ENCODE measurements around the gene PDLIM7.

PDLIM7 gene

DNA sequence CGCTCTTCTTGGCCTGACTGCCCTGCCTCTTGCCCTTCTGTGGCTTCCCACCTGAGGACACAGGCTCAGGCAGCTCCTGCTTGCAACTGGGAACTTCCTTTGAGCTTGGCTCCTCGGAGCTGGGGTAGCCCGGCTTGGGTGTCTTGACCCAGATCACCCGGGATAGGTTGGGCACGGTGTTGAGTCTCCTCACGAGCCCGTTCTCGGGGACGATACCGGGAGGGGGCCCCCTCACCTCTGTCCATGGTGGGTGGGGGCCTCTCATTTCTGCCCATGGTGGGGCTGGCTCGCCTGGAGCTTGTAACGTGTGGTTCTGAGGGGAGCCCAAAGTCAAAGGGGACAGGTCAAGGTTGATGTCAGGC is 27.1 kb upstream of the PDLIM7 start:
- no peak for DNase-seq

- no peak for DNase-seq
These were observed 26.5 kb upstream of the PDLIM7 start for GRCh38 chr5:177523711-177524538.

DNA sequence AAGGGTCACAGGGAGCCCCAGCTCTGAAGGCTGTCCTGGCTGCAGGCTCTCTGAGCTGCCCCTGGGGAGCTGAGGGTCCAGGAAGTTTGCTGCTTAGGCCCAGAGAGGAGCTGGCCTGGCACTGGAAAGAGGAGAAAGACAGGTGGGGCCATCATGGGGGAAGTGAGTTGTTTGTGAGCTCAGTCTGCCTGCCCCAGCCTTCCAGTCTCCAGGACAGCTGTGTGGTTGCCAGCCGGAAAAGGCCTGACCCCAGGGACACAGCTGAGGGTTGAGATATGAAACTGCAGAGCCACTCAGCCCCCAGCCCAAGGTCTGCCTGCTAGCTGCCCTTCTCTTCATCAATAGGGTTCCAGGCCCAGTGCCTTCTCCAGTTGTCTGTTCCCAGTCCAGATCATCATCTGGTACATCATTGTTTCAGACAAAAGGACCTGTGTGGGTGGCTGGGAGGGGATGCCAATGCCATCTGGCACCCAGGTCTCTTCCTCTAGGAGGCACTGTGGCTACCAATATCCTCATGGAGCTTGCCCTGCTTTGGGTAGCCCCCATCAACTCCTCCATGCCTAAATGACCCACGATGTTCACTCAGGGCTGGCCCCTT is 23.6 kb upstream of the PDLIM7 start:
- DNase-seq: no peak

DNA sequence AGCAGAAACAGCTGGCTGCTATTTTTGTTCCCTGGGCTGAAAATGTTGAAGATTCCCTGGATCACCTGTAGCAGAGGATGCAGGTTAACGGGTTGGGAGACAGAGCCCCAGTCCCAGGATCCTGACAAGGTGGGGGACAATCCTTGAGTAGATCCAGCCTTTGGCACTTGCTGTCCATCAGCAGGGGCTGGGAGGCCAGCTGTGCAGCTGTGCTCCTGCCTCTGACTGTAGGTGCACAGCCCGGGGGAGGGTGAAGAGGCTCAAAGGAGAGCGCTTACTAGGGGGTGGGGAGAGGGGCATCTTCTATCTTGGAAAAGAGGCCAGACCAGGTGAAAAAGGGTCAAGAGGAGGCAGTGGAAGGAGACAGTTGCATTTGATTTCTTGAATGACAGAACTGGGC is 22.9 kb upstream of the PDLIM7 start:
- no peak for DNase-seq

- no peak for DNase-seq
These were observed 22.2 kb upstream of the PDLIM7 start for GRCh38 chr5:177519463-177520235.

- peak; percentile 96 for DNase-seq
These were observed 19.5 kb upstream of the PDLIM7 start, which contains the start of gene DDX41 for GRCh38 chr5:177516601-177517568. Gene DDX41, minus strand, starts transcription at chr5:177516961. Its CDS starts 16 bp downstream, at chr5:177516945.

DNA sequence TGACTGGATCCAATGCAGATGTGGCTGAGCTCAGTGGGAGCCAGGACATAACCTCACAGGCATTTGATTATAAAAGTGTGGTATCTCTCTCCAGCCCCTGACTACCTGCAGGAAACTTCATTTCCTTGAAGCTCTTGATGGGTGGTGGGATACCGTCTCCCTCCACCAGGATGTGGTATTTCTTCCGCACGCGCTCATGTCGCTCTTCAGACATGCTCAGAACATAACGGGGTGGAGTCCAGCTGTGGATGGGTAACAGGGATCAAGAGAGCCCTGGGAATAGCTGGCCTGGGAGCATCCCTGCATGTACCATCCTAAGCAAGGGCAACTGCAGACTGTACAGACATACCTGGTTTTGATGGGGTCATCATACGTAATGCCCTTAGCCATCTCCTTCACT is 18.2 kb upstream of the PDLIM7 start:
- no peak for DNase-seq

GRCh38 chr5:177514541-177514940 is 17.1 kb upstream of the PDLIM7 start:
- no peak for DNase-seq

- DNase-seq: no peak
These were observed 16.1 kb upstream of the PDLIM7 start for GRCh38 chr5:177513500-177513899.

DNA sequence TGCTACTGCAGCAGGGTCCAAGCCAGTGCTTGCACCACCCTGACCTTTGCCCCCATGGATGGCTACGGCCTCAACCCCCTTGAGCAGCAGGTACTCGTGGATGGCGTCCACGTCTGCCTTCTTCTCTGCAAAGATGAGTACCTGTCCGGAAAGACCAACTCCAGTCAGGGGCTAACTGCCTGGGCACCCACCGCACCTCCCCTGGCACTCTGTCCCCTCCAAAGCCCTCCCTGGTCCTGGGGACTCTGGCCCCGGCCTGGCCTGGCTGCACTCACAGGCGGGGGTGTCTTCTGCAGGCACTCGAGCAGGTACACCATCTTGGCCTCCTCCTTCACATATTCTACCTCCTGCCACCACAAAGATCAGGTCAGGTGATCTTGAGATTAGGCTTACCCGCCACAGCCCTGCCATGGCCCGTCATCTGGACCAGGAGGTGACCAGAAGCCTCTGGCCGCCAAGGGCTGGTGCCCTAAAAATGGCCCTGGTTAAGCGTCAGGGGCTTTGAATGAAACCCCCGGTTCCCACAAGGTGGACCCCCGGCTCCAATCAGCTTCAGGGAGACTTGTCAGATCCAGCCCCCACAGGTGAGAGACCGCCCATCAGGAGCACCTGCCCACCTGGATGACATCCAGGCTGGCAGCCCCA is 15.5 kb upstream of the PDLIM7 start:
- DNase-seq: no peak

DNA sequence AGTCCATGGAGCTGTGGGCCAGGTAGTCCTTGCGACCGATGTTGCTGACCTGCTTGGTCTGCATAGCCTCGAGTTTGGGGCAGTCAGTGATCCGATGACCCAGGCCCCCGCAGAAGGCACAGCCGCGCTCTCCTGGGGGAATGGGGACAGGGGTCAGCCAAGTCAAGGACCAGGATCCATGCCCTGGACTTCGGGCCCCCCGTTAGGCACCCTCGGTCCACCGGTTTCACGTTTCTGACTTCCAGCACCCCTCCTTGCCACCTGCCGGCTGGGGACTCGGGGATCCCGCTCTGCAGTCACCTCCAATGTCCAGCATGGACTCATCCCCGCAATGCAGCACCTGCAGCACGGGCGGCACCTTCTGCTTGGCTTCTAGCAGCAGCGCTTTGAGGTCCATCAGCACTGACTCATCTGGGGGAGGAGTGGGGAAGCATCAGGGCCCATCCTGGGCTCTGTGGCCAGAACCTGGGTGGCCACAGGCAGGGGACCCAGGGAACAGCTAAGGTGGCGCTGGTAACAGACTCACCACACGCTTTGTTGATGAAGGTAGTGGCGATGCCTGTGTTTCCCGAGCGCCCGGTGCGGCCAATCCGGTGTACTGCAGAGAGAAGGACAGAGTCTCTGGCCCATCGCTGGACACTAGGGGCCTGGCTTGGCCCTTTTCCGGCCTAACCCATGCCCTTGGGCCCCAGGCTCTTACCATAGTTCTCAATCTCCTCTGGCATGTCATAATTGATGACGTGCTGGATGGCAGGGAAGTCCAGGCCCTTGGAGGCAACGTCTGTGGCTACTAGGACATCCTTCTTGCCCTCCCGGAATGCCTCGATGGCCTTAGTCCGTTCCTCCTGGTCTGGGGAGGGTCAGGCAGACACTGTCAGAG is 14.6 kb upstream of the PDLIM7 start:
- DNase-seq: no peak

DNA sequence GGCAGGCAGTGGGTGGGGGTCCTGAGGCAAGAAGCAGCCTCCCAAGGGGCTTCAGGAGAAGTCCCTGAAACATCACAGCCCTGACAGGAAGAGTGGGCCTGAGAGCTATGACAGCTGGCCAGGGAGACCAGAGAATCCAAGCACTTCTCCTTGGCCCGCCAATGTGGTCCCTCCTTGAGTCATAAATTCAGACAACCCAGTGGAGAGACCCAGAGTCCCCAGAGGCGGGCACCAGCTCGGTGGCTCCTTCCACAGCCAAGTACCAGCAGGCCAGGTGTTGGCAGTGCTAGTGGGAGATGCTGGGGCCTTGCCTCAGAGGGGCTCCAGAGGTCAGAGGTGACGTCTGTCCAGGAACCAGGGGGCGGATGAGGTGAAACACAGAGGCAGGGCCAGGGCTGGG is 13.8 kb upstream of the PDLIM7 start:
- DNase-seq: no peak

DNA sequence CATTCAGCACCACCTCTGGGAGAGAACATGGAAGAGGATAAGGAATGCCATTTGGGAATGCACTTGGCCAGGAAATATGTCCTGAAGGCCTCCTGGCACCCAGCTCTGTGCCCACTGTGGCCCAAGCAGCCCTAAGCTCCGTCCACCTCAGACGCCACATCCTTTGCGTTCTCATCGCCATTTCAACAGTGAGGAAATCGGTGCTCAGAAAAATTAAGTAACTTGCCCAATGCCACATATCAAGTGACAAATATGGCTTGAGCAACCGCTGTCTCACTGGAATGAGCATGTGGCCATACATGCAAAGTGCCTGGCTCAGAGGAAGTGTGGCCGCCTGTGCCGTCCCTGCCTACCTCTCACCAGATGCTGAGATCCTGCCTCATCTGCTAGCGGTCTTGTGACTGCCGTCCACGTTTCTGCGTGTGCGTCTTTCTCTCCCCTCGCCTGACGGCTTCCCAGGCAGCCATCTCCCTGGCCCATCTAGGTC is 13.2 kb upstream of the PDLIM7 start:
- DNase-seq: no peak

- DNase-seq: no peak
These were observed 12.7 kb upstream of the PDLIM7 start for GRCh38 chr5:177509991-177510566.

DNA sequence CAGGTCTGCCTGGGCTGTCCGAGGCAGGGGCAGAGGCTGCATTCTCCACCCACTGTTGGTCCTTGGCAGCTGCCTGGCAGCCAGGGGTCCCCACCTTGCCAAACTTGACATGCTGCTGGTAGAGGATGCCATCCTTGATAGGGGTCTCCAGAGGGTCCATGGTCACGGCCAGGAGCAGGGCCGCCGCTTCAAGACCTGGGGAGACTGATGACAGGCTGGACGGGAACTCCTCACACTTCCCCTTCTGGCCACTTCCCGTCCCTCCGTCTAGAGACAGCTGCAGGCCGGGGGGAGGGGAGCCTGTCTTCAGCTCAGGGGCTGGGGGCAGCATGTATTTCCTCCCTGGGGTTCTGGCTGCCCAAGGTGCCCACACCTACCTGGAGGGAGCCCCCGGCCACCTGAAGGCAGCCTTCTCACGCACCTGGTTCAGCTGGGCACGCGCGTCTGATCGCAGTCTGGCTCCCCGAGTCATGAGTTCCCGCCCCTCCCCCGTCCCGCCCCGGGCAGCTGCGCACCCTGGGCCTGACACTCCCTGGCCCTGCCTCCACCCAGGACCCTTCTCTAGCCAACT is 12.1 kb upstream of the PDLIM7 start, which contains the start of gene DOK3:
TSS of gene DOK3 (minus strand) at position 446 of the 571 bp plus-strand sequence. CDS start at position 160, 286 bp downstream.
- no peak for DNase-seq

DNA sequence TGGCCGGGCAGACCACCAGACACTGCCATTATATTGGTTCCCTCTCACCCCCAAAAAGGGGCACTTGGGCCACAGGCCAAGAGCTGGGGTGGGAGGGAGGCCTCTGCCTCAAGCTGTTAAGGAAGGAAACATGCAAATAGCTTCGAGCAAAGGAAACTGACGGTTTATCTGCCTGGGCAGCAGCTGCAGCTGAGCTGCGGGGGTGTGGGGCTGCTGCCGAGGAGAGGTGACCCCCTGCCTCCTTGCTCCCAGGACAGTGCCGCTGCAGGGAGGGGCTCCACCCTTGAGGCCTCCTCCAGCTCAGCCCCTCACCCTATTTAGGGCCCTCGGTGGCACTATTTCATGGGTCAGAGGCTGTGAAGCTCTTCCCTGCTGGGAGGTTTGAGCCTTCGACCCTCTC is 11.4 kb upstream of the PDLIM7 start:
- DNase-seq: no peak

GRCh38 chr5:177508221-177508611 is 10.8 kb upstream of the PDLIM7 start:
- no peak for DNase-seq

- DNase-seq: no peak
These were observed 10.3 kb upstream of the PDLIM7 start for GRCh38 chr5:177507596-177508220.

- no peak for DNase-seq
These were observed 9.8 kb upstream of the PDLIM7 start for GRCh38 chr5:177507165-177507564.

Data from activated naive CD4-positive, alpha-beta T cell treated with Interleukin-2 at 50 U/mL for 16 hours (primary cell).